ENCODE measurements around the gene ACOX3.

ACOX3 gene

DNA sequence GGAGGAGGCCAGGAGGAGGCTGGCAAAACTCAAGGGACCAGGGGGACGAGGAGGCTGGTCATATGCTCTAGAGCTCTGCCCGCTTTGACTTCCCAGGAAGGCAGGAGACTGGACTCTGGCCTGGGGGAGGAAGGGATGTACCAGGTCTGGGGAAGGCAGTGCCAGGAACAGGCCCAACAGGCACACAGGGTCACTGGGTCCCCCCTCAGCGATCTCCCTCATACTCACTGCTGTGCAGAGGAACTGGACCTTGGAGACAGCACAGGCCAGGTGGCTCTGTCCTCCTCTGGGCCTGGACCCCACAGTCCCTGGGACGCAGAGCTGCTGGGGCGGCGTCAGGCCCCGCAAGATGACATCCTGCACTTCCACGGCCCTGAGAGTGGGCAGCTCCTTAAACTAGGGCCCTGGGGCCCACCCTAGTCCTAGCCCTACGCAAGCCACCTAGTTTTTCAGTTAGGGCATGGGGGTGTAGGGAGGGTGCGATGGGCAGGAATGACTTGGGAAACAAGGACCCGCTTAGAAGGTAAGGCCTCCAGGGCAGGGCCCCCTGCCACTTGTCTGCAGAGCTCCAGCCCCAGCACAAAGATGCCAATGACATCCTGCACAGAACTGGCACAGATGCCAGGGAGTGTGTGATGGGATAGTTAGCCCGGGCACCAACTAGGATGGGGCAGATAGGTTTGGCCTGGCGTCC is 111.5 kb downstream of the ACOX3 start:
- Histone ChIP-seq H3K4me1 (ENCODE audit: control insufficient read depth, insufficient read depth, low read length) (no peaks in the 10 kb centered on the region), H3K9me3 (ENCODE audit: control insufficient read depth, low read length) (no peaks in the 10 kb centered on the region), H3K4me3 (ENCODE audit: low read length) (no peak overlapping the region), H3K27me3 (ENCODE audit: control insufficient read depth, insufficient read depth, low read length) (no peaks in the 10 kb centered on the region), H3K9ac (ENCODE audit: low read length) (no peak overlapping the region), H3K36me3 (ENCODE audit: control insufficient read depth, insufficient read depth, low read length) (no peaks in the 10 kb centered on the region)

DNA sequence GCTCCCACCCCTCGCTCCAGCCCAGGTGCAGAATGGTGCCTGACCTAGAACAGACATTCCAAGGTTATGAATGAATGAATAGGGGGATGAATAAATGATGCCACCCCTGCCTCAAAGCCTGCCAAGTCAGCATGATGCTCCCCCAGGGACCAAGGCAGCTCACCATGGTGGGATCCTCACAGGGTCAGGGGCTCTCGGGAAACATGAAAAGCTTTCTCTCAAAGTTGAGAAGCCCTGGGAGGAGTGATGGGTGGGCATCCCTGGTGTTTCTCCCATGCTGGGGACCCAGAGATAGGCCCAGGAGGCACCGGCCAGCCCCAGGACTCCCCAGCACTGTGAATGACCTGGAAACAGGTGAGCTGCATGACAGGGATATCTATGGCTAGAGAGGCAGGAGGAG is 112.1 kb downstream of the ACOX3 start:
- H3K27me3 ChIP-seq (ENCODE audit: control insufficient read depth, insufficient read depth, low read length): no peaks in the 10 kb centered on the region
- H3K36me3 ChIP-seq (ENCODE audit: control insufficient read depth, insufficient read depth, low read length): no peaks in the 10 kb centered on the region
- H3K4me1 ChIP-seq (ENCODE audit: control insufficient read depth, insufficient read depth, low read length): no peaks in the 10 kb centered on the region
- no peaks in the 10 kb centered on the region for H3K9me3 ChIP-seq (ENCODE audit: control insufficient read depth, low read length)
- no peak overlapping the region for H3K4me3 ChIP-seq (ENCODE audit: low read length)
- no peak overlapping the region for H3K9ac ChIP-seq (ENCODE audit: low read length)

DNA sequence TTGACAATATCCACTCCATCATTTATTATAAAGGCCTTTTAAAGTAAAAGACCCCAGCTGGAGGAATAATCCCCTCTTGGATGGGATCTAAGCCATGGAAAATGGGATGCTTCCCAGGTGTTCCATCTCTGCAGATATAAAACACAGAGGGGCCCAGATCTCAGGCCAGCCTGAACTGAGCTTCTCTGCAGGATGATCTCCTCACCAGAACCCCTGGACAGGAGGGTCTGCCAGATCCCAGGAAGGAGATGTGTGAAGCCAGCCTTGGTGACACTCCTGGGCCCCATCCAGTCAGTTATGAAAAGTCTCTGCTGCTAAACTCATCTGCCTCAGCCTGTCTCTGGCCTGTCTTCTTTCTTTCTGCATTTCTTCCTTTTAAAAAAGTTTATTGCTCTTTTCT is 114.3 kb downstream of the ACOX3 start:
- no peak overlapping the region for H3K9ac ChIP-seq (ENCODE audit: low read length)
- no peaks in the 10 kb centered on the region for H3K4me1 ChIP-seq (ENCODE audit: control insufficient read depth, insufficient read depth, low read length)
- H3K9me3 ChIP-seq (ENCODE audit: control insufficient read depth, low read length): no peaks in the 10 kb centered on the region
- no peak overlapping the region for H3K4me3 ChIP-seq (ENCODE audit: low read length)
- H3K27me3 ChIP-seq (ENCODE audit: control insufficient read depth, insufficient read depth, low read length): no peaks in the 10 kb centered on the region
- no peaks in the 10 kb centered on the region for H3K36me3 ChIP-seq (ENCODE audit: control insufficient read depth, insufficient read depth, low read length)

DNA sequence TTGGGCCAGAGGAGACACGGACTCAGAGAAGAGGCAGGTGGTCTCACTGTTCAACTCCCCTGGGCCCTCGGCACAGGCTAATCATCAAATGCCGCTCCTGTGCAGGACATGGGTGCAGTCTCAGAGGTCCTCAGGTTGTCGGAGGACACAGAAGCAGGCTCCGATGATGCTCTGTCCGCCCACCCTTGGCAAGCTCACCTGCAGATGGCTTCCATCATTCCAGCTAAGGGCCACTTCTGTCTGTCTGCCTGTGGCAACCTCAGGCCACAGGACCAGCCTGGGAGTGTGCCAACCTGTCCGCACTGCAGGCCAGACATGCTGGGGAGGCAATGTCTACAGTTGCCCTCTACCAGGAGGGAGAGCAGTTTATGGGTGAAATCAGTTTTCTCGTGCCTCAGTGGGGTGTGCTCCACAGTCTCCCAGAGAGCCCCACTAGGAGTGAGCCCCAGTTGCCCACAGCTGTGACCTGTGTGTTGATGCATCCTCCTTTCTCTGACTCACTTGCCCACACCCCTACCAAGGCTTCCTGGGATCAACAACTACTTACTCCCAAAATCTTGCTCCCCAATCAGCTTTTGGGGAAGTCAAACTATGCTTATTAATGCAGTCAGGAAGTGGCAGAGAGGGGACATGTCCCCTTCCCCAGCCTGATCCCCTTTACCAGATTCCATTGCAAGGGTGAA is 115.1 kb downstream of the ACOX3 start:
- Histone ChIP-seq H3K27me3 (ENCODE audit: control insufficient read depth, insufficient read depth, low read length) (no peaks in the 10 kb centered on the region), H3K9me3 (ENCODE audit: control insufficient read depth, low read length) (no peaks in the 10 kb centered on the region), H3K4me1 (ENCODE audit: control insufficient read depth, insufficient read depth, low read length) (no peaks in the 10 kb centered on the region), H3K4me3 (ENCODE audit: low read length) (no peak overlapping the region), H3K9ac (ENCODE audit: low read length) (no peak overlapping the region), H3K36me3 (ENCODE audit: control insufficient read depth, insufficient read depth, low read length) (no peaks in the 10 kb centered on the region)

DNA sequence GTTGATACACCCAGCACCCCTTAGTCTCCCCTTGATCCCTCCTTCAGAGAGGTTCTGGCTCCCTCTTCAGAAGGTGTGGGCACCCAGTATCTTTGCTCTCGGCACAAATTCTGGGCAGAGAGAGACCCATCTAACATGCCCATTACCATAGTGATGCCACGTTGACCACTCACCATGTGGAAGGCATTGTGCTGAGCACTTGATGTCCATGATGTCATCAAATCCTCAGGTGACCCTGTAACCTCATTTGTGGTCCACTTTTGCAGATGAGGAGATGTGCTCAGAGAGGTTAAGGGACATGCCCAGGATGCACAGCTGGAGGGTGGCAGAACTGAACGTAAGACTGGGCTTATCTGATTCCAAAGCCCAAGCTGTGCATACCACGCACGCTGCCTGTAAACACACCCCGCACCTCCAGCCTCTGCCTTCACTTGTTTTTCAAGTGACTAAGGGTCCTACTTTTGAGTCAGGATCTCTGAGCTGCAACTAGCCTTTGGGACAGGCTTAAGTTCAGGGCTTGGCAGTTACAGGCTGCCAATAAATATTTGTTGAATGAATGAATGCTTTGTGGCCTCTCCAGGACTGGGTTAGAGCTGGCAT is 115.8 kb downstream of the ACOX3 start:
- no peaks in the 10 kb centered on the region for H3K27me3 ChIP-seq (ENCODE audit: control insufficient read depth, insufficient read depth, low read length)
- H3K36me3 ChIP-seq (ENCODE audit: control insufficient read depth, insufficient read depth, low read length): no peaks in the 10 kb centered on the region
- H3K9ac ChIP-seq (ENCODE audit: low read length): no peak overlapping the region
- H3K4me1 ChIP-seq (ENCODE audit: control insufficient read depth, insufficient read depth, low read length): no peaks in the 10 kb centered on the region
- H3K4me3 ChIP-seq (ENCODE audit: low read length): no peak overlapping the region
- H3K9me3 ChIP-seq (ENCODE audit: control insufficient read depth, low read length): no peaks in the 10 kb centered on the region

DNA sequence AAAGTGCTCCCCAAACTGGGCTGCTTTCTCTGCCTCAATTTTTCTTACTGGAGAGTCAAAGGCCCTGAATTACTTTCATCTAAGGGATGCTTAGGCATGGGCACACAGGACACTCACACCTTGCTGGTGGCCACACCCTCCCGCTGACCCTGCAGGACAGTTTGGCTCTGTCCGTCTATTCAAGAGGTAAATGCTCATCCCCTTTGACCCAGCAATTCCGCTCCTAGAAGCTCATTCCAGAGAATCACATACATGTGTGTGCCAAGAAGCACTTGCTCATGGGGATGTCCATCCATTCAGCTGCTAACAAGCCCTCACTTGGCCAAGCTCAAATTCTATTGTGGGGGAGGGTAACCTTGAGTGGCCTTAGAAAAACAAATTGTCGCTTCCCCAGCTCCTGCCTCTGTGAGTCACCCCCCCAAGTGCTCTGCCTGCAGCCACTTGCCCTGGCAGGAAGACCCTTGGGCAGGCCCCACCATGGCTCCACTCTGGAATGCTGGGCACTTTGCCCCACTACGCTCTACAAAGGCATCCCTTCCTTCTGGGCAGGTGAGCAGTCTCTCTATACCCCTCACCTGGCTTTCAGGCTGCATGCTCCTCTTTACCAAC is 116.5 kb downstream of the ACOX3 start:
- H3K4me3 ChIP-seq (ENCODE audit: low read length): no peak overlapping the region
- no peaks in the 10 kb centered on the region for H3K27me3 ChIP-seq (ENCODE audit: control insufficient read depth, insufficient read depth, low read length)
- H3K36me3 ChIP-seq (ENCODE audit: control insufficient read depth, insufficient read depth, low read length): no peaks in the 10 kb centered on the region
- no peaks in the 10 kb centered on the region for H3K9me3 ChIP-seq (ENCODE audit: control insufficient read depth, low read length)
- H3K9ac ChIP-seq (ENCODE audit: low read length): no peak overlapping the region
- no peaks in the 10 kb centered on the region for H3K4me1 ChIP-seq (ENCODE audit: control insufficient read depth, insufficient read depth, low read length)

DNA sequence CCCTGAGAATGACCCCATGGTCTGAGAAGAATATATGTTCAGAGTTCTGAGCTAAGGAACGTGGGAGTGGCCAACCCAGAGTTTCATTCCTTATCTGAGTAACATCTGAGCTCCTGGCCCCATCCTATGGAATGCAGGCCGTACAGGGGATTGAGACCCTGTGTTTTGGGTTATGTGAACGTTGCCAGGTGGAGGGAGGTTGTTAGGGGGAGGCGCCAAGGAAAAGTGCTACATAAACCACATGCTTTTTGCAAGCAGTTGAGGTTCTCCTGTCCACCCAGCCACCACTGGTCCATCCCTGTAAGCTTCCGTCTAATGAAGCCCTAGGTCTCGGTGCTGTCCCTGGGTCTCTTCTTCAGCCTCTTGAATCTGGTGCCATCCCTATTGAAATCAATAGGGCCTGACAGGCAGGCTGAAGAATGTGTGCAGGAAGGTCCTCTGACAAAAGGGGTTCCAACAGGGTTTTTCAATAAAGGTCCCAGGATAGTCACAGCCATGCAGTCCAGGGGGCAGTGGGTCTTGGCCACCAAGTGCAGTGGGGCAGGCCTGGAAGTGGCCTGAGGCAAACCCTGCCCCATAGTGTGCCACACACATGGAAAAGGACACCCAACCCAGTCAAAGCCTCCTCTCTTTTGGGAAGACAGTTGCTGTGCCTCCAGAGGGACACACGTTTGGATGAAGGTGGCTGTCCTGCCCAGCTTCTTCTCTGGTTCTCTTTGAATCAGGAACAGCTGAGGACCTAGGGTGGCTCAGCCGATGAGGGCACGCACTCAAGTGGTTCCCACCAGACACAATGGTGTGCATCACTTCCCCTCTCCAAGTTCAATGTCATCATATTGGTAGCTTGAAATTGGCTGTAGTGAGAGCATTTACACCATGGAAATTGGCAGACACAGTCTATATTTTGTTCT is 117.5 kb downstream of the ACOX3 start:
- H3K36me3 ChIP-seq (ENCODE audit: control insufficient read depth, insufficient read depth, low read length): no peaks in the 10 kb centered on the region
- H3K9ac ChIP-seq (ENCODE audit: low read length): no peak overlapping the region
- H3K27me3 ChIP-seq (ENCODE audit: control insufficient read depth, insufficient read depth, low read length): no peaks in the 10 kb centered on the region
- no peaks in the 10 kb centered on the region for H3K4me1 ChIP-seq (ENCODE audit: control insufficient read depth, insufficient read depth, low read length)
- no peaks in the 10 kb centered on the region for H3K9me3 ChIP-seq (ENCODE audit: control insufficient read depth, low read length)
- H3K4me3 ChIP-seq (ENCODE audit: low read length): no peak overlapping the region

DNA sequence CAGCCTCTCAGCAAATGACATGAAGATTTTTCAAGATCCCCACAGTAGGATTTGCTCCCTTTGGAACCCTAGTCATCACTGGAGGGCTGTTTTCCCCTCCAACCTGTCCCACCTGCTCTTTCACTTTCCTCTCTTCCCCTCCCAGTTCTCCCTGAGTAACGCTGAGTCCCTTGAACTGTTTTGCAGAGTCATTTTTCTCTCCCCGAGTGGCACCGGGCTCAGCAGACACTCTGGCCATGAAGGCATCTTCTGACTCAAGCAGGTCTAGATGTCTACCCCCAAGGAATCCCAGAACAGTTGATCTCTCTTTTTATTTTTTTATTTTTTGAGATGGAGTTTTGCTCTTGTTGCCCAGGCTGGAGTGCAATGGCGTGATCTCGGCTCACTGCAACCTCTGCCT is 118.8 kb downstream of the ACOX3 start:
- Histone ChIP-seq H3K4me3 (ENCODE audit: low read length) (no peak overlapping the region), H3K9ac (ENCODE audit: low read length) (no peak overlapping the region), H3K9me3 (ENCODE audit: control insufficient read depth, low read length) (no peaks in the 10 kb centered on the region), H3K27me3 (ENCODE audit: control insufficient read depth, insufficient read depth, low read length) (no peaks in the 10 kb centered on the region), H3K36me3 (ENCODE audit: control insufficient read depth, insufficient read depth, low read length) (no peaks in the 10 kb centered on the region), H3K4me1 (ENCODE audit: control insufficient read depth, insufficient read depth, low read length) (no peaks in the 10 kb centered on the region)

DNA sequence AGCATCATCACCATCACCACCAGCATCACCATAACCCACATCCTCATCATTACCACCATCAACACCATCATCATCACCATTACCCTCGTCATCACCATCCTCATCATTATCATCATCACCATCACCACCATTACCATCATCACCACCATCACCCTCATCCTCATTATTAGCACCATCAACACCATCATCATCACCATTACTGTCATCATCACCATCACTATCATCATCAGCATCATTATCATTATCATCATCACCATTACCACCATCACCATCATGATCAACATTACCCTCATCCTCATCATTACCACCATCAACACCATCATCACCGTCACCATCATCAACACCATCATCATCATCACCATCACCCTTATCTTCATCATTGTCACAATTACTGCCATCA is 119.3 kb downstream of the ACOX3 start:
- H3K4me1 ChIP-seq (ENCODE audit: control insufficient read depth, insufficient read depth, low read length): peaks cover under 1% of the 10 kb centered on the region
- H3K9me3 ChIP-seq (ENCODE audit: control insufficient read depth, low read length): no peaks in the 10 kb centered on the region
- H3K27me3 ChIP-seq (ENCODE audit: control insufficient read depth, insufficient read depth, low read length): no peaks in the 10 kb centered on the region
- no peaks in the 10 kb centered on the region for H3K36me3 ChIP-seq (ENCODE audit: control insufficient read depth, insufficient read depth, low read length)
- H3K4me3 ChIP-seq (ENCODE audit: low read length): no peak overlapping the region
- H3K9ac ChIP-seq (ENCODE audit: low read length): no peak overlapping the region

DNA sequence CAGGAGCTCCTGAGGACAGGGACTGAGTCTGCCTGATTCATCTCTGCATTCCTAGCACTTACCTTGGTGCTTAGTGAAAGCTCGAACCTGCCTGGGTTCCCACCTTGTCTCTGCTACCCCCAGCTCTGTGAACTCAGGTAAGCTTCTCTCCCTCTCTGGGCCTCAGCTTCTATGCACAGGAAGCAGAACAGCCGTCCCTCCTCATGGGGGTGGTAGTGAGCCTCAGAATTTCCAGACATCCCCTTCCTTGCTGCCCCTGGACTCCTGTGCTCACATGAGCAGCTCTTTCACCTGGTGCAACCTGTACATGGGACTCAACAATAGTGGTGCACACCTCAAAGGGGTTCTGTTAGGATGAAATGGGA is 120.2 kb downstream of the ACOX3 start:
- no peak overlapping the region for H3K9ac ChIP-seq (ENCODE audit: low read length)
- no peaks in the 10 kb centered on the region for H3K27me3 ChIP-seq (ENCODE audit: control insufficient read depth, insufficient read depth, low read length)
- no peaks in the 10 kb centered on the region for H3K9me3 ChIP-seq (ENCODE audit: control insufficient read depth, low read length)
- no peaks in the 10 kb centered on the region for H3K36me3 ChIP-seq (ENCODE audit: control insufficient read depth, insufficient read depth, low read length)
- H3K4me3 ChIP-seq (ENCODE audit: low read length): no peak overlapping the region
- peaks cover 9% of the 10 kb centered on the region for H3K4me1 ChIP-seq (ENCODE audit: control insufficient read depth, insufficient read depth, low read length)

DNA sequence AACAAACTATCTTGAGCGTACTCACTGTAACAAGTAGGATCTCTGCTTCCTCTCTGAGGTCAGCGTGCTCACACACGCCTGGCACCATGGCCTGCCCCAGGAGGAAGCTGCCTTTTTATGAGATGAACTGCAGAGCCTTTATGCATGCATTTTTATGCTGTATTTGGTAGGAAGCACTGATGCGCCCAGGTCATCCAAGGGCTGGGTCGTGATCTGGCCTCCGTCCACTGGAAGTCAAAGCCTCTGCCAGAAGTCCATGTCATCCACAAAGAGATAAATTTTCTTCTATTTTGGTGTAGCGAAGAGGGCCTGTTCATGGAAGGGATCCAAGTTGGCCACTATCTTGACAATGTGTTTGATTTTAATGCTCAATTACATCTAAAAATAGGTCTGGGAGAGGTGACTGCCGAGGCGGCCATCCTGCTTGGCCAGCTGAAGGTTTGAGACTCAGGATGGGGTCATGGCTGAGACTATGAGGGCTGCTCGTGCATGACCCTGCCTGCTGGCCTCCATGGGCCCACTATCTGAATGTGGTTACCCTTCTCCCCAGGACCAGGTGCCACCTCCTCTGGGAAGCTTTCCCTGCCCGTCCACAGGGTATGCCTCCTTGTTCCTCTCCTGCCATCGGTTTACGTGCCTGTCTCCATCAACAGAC is 120.7 kb downstream of the ACOX3 start:
- peaks cover 10% of the 10 kb centered on the region for H3K4me1 ChIP-seq (ENCODE audit: control insufficient read depth, insufficient read depth, low read length)
- H3K9me3 ChIP-seq (ENCODE audit: control insufficient read depth, low read length): no peaks in the 10 kb centered on the region
- no peak overlapping the region for H3K4me3 ChIP-seq (ENCODE audit: low read length)
- H3K36me3 ChIP-seq (ENCODE audit: control insufficient read depth, insufficient read depth, low read length): no peaks in the 10 kb centered on the region
- no peaks in the 10 kb centered on the region for H3K27me3 ChIP-seq (ENCODE audit: control insufficient read depth, insufficient read depth, low read length)
- no peak overlapping the region for H3K9ac ChIP-seq (ENCODE audit: low read length)

Data from mucosa of stomach (tissue), 1 donor.